ENCODE results near the gene TUBB2A. TPM values are rescaled to one million over a fixed set of nuclear protein-coding genes. Genes with fewer than 3 reads are reported as not detected.
"Not testable (repeated sequence)": the region's sequence is repeated elsewhere in the genome, so short reads cannot be mapped to it uniquely, and the experiment has no call there.

TUBB2A gene
- total RNA-seq, 1 donor from 2014 or later: 177 TPM

GRCh38 chr6:3201388-3201787, 44.0 kb upstream of the TUBB2A start:
- DNase-seq (ENCODE audit: low read depth, low spot score): no peak
- H3K4me1 Mint-ChIP-seq: no peaks in the 10 kb centered on the region
- no peak overlapping the region for H3K4me3 Mint-ChIP-seq
- no peak overlapping the region for H3K27ac Mint-ChIP-seq (ENCODE audit: unreplicated experiment)
- H3K27me3 Mint-ChIP-seq (ENCODE audit: low read depth): no peaks in the 10 kb centered on the region
- H3K9me3 Mint-ChIP-seq: peaks cover 8% of the 10 kb centered on the region
- no peak for TF ChIP-seq CTCF (conservative IDR thresholded peaks at IDR 0.05)
- H3K36me3 Mint-ChIP-seq (ENCODE audit: low read depth): peaks cover 2% of the 10 kb centered on the region

- Mint-ChIP-seq H3K27me3 (ENCODE audit: low read depth) (no peaks in the 10 kb centered on the region), H3K4me3 (no peak overlapping the region), H3K4me1 (no peaks in the 10 kb centered on the region), H3K36me3 (ENCODE audit: low read depth) (peaks cover 2% of the 10 kb centered on the region), H3K27ac (ENCODE audit: unreplicated experiment) (no peak overlapping the region), H3K9me3 (peaks cover 2% of the 10 kb centered on the region)
- DNase-seq (ENCODE audit: low read depth, low spot score): no peak
- TF ChIP-seq CTCF (conservative IDR thresholded peaks at IDR 0.05): no peak
These were observed 43.3 kb upstream of the TUBB2A start for GRCh38 chr6:3200682-3201081.

- no peak for DNase-seq (ENCODE audit: low read depth, low spot score)
- H3K4me3 Mint-ChIP-seq: no peak overlapping the region
- TF ChIP-seq CTCF (conservative IDR thresholded peaks at IDR 0.05): no peak
- no peaks in the 10 kb centered on the region for H3K27me3 Mint-ChIP-seq (ENCODE audit: low read depth)
- no peak overlapping the region for H3K27ac Mint-ChIP-seq (ENCODE audit: unreplicated experiment)
- H3K36me3 Mint-ChIP-seq (ENCODE audit: low read depth): peaks cover 2% of the 10 kb centered on the region
- peaks cover 2% of the 10 kb centered on the region for H3K9me3 Mint-ChIP-seq
- no peaks in the 10 kb centered on the region for H3K4me1 Mint-ChIP-seq
These were observed 42.0 kb upstream of the TUBB2A start for GRCh38 chr6:3199382-3199781.

- H3K4me1 Mint-ChIP-seq: peaks cover 10% of the 10 kb centered on the region
- not testable (repeated sequence) for H3K27me3 Mint-ChIP-seq (ENCODE audit: low read depth); H3K4me3 Mint-ChIP-seq; H3K36me3 Mint-ChIP-seq (ENCODE audit: low read depth); DNase-seq (ENCODE audit: low read depth, low spot score); H3K9me3 Mint-ChIP-seq; H3K27ac Mint-ChIP-seq (ENCODE audit: unreplicated experiment)
These were observed 40.4 kb upstream of the TUBB2A start for GRCh38 chr6:3197734-3198133.

- H3K27ac Mint-ChIP-seq (ENCODE audit: unreplicated experiment): no peak overlapping the region
- no peaks in the 10 kb centered on the region for H3K9me3 Mint-ChIP-seq
- no peak for DNase-seq (ENCODE audit: low read depth, low spot score)
- H3K4me1 Mint-ChIP-seq: peaks cover 15% of the 10 kb centered on the region
- TF ChIP-seq CTCF (conservative IDR thresholded peaks at IDR 0.05): no peak
- H3K27me3 Mint-ChIP-seq (ENCODE audit: low read depth): no peaks in the 10 kb centered on the region
- no peaks in the 10 kb centered on the region for H3K36me3 Mint-ChIP-seq (ENCODE audit: low read depth)
- H3K4me3 Mint-ChIP-seq: peak overlapping the region; percentile 11
These were observed 39.4 kb upstream of the TUBB2A start for GRCh38 chr6:3196770-3197169.

GRCh38 chr6:3195695-3196497, 38.6 kb upstream of the TUBB2A start:
- H3K27ac Mint-ChIP-seq (ENCODE audit: unreplicated experiment): no peak overlapping the region
- H3K4me1 Mint-ChIP-seq: peaks cover 18% of the 10 kb centered on the region
- no peaks in the 10 kb centered on the region for H3K27me3 Mint-ChIP-seq (ENCODE audit: low read depth)

More at GRCh38 chr6:3195695-3196497, 38.6 kb upstream of the TUBB2A start:
- DNase-seq (ENCODE audit: low read depth, low spot score): peak; percentile 54
- no peaks in the 10 kb centered on the region for H3K36me3 Mint-ChIP-seq (ENCODE audit: low read depth)
- peaks cover 2% of the 10 kb centered on the region for H3K9me3 Mint-ChIP-seq
- no peak overlapping the region for H3K4me3 Mint-ChIP-seq
- no peak for TF ChIP-seq CTCF (conservative IDR thresholded peaks at IDR 0.05)
